Astrocyte of the cerebellum (primary cell): ENCODE measurements around the gene RNF114.
"Not testable (repeated sequence)": the region's sequence is repeated elsewhere in the genome, so short reads cannot be mapped to it uniquely, and the experiment has no call there.

Experiments used
- DNase-seq: peaks from one replicate; pipeline ENCODE4 v3.0.0-alpha.2; 2011; ENCODE audit warnings: low read depth
- H3K4me3 ChIP-seq: 2 replicates; pipeline ENCODE4 v1.5.1; 2011; ENCODE audit warnings: mild to moderate bottlenecking, low read depth, low read length, moderate library complexity
- CTCF ChIP-seq: IDR thresholded peaks from 2 replicates; pipeline ENCODE4 v1.5.1; 2012; ENCODE audit warnings: low read length, low read depth, moderate library complexity, mild to moderate bottlenecking; ENCODE audit errors: missing control alignments
- in situ Hi-C: cut with HindIII; loops from 2 replicates; pipeline ENCODE4 v1.10.0; 2017; ENCODE audit warnings: low sequenced_read_pairs

RNF114 gene

GRCh38 chr20:49990271-49990720 lies 54.1 kb downstream of the RNF114 start:
- in situ Hi-C loops = loop anchor here (25.0 kb wide), 1 partner anchor 97 kb away; no protein-coding TSS in a partner anchor
- no peak overlapping the region for H3K4me3 ChIP-seq
- no peak for TF ChIP-seq CTCF
- DNase-seq = no peak

GRCh38 chr20:49993301-49993751 lies 57.1 kb downstream of the RNF114 start:
- no peak for TF ChIP-seq CTCF
- no peak for DNase-seq
- in situ Hi-C loops = loop anchor here (25.0 kb wide), 1 partner anchor 94 kb away; no protein-coding TSS in a partner anchor
- no peak overlapping the region for H3K4me3 ChIP-seq

DNA sequence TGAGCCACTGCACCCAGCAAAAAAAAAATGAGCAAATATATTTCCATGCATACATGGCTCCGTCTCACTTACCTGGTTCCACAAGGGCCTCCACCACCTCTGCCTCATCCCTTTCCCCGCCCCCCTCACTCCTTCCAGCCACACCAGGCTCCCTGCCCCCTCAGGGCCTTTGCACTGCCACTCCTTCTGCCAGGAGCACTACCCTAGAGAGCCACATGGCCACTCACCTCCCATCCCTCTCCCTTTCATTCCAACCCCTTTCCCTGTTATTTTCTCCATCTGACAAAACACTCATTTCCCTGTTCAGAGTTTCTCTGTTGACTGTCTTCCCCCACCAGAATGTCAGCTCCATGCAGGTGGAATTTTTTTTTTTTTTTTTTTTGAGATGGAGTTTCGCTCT lies 59.4 kb downstream of the RNF114 start:
- in situ Hi-C loops = loop anchor here (25.0 kb wide), 1 partner anchor 92 kb away; no protein-coding TSS in a partner anchor
- no peak for TF ChIP-seq CTCF
- no peak for DNase-seq
- no peak overlapping the region for H3K4me3 ChIP-seq

- in situ Hi-C loops = loop anchor here (25.0 kb wide), 1 partner anchor 89 kb away; no protein-coding TSS in a partner anchor
- DNase-seq, H3K4me3 ChIP-seq: not testable (repeated sequence)
These were observed 62.4 kb downstream of the RNF114 start for GRCh38 chr20:49998478-49999188.

DNA sequence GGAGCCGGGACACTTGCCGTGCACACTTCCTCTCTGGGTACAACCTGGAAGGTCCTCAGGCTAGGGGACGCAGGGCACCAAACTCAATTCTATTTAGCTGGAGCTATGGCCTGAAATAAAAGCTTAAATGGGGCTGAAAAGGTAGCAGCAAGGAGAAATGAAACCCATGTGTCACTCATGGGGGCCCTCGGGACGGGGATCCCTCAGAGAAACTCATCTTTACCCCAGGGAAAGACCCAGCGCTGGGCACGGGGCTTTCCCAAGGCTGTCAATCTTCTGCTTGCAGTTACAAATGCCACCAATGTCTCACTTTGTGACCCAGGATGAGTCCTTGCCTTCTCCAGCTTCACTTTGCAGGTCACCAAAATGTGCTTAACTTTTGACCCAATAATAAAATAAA lies 63.1 kb downstream of the RNF114 start:
- in situ Hi-C loops = loop anchor here (25.0 kb wide), 1 partner anchor 88 kb away; no protein-coding TSS in a partner anchor
- no peak overlapping the region for H3K4me3 ChIP-seq
- no peak for DNase-seq
- TF ChIP-seq CTCF = no peak

DNA sequence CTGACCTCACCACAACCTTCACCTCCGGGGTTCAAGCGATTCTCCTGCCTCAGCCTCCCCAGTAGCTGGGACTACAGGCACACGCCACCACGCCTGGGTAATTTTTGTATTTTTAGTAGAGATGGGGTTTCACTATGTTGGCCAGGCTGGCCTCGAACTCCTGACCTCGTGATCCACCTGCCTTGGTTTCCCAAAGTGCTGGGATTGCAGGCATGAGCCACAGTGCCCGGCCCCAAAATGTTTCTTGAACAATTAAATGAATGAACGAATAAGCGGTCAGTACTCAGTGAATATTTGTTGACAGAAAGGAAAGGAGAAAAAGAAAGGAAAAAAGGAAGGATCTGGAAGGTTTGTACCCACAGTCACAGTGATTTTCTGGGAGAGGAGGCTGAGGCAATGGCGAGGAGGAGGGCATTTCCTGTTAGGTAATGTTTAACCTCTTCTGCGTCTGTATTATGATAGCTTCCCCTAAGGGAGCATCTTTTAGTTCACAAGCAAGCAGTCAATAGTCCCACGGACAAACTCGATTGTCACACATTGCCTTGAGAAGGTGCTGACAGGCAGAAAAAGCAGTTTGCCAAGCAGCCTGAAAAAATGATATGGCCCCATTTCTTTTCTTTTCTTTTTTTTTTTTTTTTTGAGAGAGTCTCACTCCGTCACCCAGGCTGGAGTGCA lies 64.5 kb downstream of the RNF114 start:
- DNase-seq, in situ Hi-C loops, H3K4me3 ChIP-seq: not testable (repeated sequence)

GRCh38 chr20:50001784-50002311 lies 65.7 kb downstream of the RNF114 start:
- in situ Hi-C loops = no loop called here
- no peak for DNase-seq
- no peak for TF ChIP-seq CTCF
- H3K4me3 ChIP-seq = no peak overlapping the region
